Neural cell (in vitro differentiated cells): Measurements from ENCODE around the gene CSNK1A1L. TPM values are rescaled to one million over a fixed set of nuclear protein-coding genes. Genes with fewer than 3 reads are reported as not detected.

Source experiments
- H2AFZ ChIP-seq: fragments of 200-600, 300-800 bp; sonication (generic), shearing (Covaris generic); 2 replicates; pipeline ENCODE4 v1.6.0; 2014; ENCODE audit warnings: low read depth, mild to moderate bottlenecking, antibody characterized with exemption, low read length, moderate library complexity
- H3F3A ChIP-seq: fragments of 200-600 bp; shearing (Covaris generic); 2 replicates; pipeline ENCODE4 v1.6.1; 2016; ENCODE audit warnings: mild to moderate bottlenecking, moderate library complexity, mixed read lengths, antibody characterized with exemption, low read length; ENCODE audit not compliant: insufficient read depth, poor library complexity, severe bottlenecking
- H3K27ac ChIP-seq: fragments of 200-600, 300-800 bp; sonication (generic), shearing (Covaris generic); 2 replicates; pipeline ENCODE4 v1.5.1; 2014; ENCODE audit warnings: mild to moderate bottlenecking, low read length, moderate library complexity
- H3K27me3 ChIP-seq: fragments of 300-800, 200-600 bp; sonication (generic), shearing (Covaris generic); 2 replicates; pipeline ENCODE4 v1.6.0; 2014; ENCODE audit warnings: mild to moderate bottlenecking, low read depth, low read length, moderate library complexity; ENCODE audit not compliant: insufficient read depth
- H3K36me3 ChIP-seq: fragments of 300-800, 200-600 bp; sonication (generic), shearing (Covaris generic); 2 replicates; pipeline ENCODE4 v1.5.1; 2014; ENCODE audit warnings: mild to moderate bottlenecking, antibody characterized with exemption, low read length, moderate library complexity; ENCODE audit not compliant: insufficient read depth
- H3K4me2 ChIP-seq: fragments of 300-800, 200-600 bp; sonication (generic), shearing (Covaris generic); 2 replicates; pipeline ENCODE4 v1.6.0; 2014; ENCODE audit warnings: mild to moderate bottlenecking, low read length
- H3K4me3 ChIP-seq: fragments of 300-800, 200-600 bp; sonication (generic), shearing (Covaris generic); 2 replicates; pipeline ENCODE4 v1.5.1; 2014; ENCODE audit warnings: mild to moderate bottlenecking, low read length, moderate library complexity
- H3K79me2 ChIP-seq: fragments of 200-600 bp; shearing (Covaris generic); replicated peaks from 2 replicates; pipeline ENCODE4 v1.6.0; 2014; ENCODE audit warnings: mild to moderate bottlenecking, low read length, moderate library complexity; ENCODE audit not compliant: insufficient read depth
- H3K9ac ChIP-seq: fragments of 300-800, 200-600 bp; sonication (generic), shearing (Covaris generic); 2 replicates; pipeline ENCODE4 v1.6.1; 2016; ENCODE audit warnings: mild to moderate bottlenecking, low read length, mixed read lengths
- H3K9me2 ChIP-seq: fragments of 200-600 bp; shearing (Covaris generic); 2 replicates; pipeline ENCODE4 v1.6.1; 2016; ENCODE audit warnings: mild to moderate bottlenecking, low read length, mixed read lengths; ENCODE audit not compliant: insufficient read depth
- H3K9me3 ChIP-seq: fragments of 200-600, 300-800 bp; sonication (generic), shearing (Covaris generic); 2 replicates; pipeline ENCODE4 v1.6.1; 2016; ENCODE audit warnings: mild to moderate bottlenecking, mixed run types, low read length, moderate library complexity, mixed read lengths
- H4K20me1 ChIP-seq: fragments of 200-600 bp; shearing (Covaris generic); 2 replicates; pipeline ENCODE4 v1.6.1; 2016; ENCODE audit warnings: mild to moderate bottlenecking, mixed run types; ENCODE audit not compliant: insufficient read depth
- EP300 ChIP-seq: fragments of 450-650 bp; conservative IDR thresholded peaks from 2 replicates; pipeline ENCODE4 v1.6.1; 2014; ENCODE audit warnings: antibody characterized with exemption, mild to moderate bottlenecking, moderate library complexity; ENCODE audit not compliant: poor library complexity, severe bottlenecking
- EZH2 ChIP-seq: fragments of 200-600, 300-800 bp; shearing (Covaris generic), sonication (generic); IDR thresholded peaks from 2 replicates; pipeline ENCODE4 v1.6.1; 2014; ENCODE audit warnings: antibody characterized with exemption, low read length, borderline replicate concordance, mild to moderate bottlenecking; ENCODE audit not compliant: insufficient read depth, poor library complexity, severe bottlenecking
- MXI1 ChIP-seq: fragments of 450-650 bp; conservative IDR thresholded peaks from 2 replicates; pipeline ENCODE4 v1.6.1; 2014; ENCODE audit warnings: antibody characterized with exemption, mild to moderate bottlenecking; ENCODE audit not compliant: poor library complexity, severe bottlenecking
- POLR2AphosphoS5 ChIP-seq: IDR thresholded peaks from 2 replicates; pipeline ENCODE4 v1.6.1; 2012
- RAD21 ChIP-seq: fragments of 450-650 bp; conservative IDR thresholded peaks from 2 replicates; pipeline ENCODE4 v1.6.1; 2014; ENCODE audit warnings: antibody characterized with exemption, mild to moderate bottlenecking, moderate library complexity
- SMC3 ChIP-seq: fragments of 450-650 bp; conservative IDR thresholded peaks from 2 replicates; pipeline ENCODE4 v1.6.1; 2014; ENCODE audit warnings: antibody characterized with exemption, mild to moderate bottlenecking, moderate library complexity; ENCODE audit not compliant: poor library complexity
- TAF1 ChIP-seq: IDR thresholded peaks from 2 replicates; pipeline ENCODE4 v1.6.1; 2012; ENCODE audit warnings: low read depth
- polyA plus RNA-seq: library from polyadenylated mRNA; depleted of rRNA; stranded (reverse); fragments of >200 nt; gene quantifications from 2 replicates; pipeline ENCODE4 v1.2.3, GENCODE V29; 2014
- TF ChIP-seq, protein P1 (sequence below): IDR thresholded peaks from 2 replicates; pipeline ENCODE4 v1.6.1; 2012; ENCODE audit warnings: borderline replicate concordance
- TF ChIP-seq, protein P2 (sequence below): fragments of 450-650 bp; IDR thresholded peaks from 2 replicates; pipeline ENCODE4 v1.5.1; 2014; ENCODE audit warnings: antibody characterized with exemption, mild to moderate bottlenecking, moderate library complexity; ENCODE audit not compliant: poor library complexity, severe bottlenecking

CSNK1A1L gene
- polyA plus RNA-seq, 1 donor from 2014 or later: not detected

DNA sequence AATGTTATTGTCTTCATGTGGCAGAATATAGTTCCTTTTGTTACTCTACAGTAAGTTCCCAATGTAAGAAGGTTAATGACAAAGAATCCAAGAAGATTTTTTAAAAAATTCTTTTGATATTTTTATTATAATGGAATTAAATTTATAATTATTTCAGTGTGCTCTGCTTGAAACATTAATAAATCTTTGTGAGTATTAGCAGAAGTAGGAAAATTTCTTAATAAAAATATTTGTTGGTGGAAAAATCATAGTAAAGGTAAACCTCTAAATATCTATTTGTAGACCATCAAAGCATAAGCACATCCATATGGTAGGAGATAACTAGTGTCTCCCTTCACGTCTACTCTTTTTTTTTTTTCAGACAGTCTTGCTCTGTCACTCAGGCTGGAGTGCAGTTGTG is 4.3 kb downstream of the CSNK1A1L start:
- Histone ChIP-seq H3K4me2 (no peak overlapping the region), H3K79me2 (no peaks in the 10 kb centered on the region), H3K4me3 (no peak overlapping the region), H3K9me3 (no peaks in the 10 kb centered on the region), H4K20me1 (no peaks in the 10 kb centered on the region), H3K27me3 (no peaks in the 10 kb centered on the region), H3F3A (no peaks in the 10 kb centered on the region), H2AFZ (no peak overlapping the region), H3K27ac (no peak overlapping the region), H3K9me2 (no peaks in the 10 kb centered on the region), H3K36me3 (no peaks in the 10 kb centered on the region), H3K9ac (no peak overlapping the region)
- TF ChIP-seq, protein P1, sequence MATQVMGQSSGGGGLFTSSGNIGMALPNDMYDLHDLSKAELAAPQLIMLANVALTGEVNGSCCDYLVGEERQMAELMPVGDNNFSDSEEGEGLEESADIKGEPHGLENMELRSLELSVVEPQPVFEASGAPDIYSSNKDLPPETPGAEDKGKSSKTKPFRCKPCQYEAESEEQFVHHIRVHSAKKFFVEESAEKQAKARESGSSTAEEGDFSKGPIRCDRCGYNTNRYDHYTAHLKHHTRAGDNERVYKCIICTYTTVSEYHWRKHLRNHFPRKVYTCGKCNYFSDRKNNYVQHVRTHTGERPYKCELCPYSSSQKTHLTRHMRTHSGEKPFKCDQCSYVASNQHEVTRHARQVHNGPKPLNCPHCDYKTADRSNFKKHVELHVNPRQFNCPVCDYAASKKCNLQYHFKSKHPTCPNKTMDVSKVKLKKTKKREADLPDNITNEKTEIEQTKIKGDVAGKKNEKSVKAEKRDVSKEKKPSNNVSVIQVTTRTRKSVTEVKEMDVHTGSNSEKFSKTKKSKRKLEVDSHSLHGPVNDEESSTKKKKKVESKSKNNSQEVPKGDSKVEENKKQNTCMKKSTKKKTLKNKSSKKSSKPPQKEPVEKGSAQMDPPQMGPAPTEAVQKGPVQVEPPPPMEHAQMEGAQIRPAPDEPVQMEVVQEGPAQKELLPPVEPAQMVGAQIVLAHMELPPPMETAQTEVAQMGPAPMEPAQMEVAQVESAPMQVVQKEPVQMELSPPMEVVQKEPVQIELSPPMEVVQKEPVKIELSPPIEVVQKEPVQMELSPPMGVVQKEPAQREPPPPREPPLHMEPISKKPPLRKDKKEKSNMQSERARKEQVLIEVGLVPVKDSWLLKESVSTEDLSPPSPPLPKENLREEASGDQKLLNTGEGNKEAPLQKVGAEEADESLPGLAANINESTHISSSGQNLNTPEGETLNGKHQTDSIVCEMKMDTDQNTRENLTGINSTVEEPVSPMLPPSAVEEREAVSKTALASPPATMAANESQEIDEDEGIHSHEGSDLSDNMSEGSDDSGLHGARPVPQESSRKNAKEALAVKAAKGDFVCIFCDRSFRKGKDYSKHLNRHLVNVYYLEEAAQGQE: no peak
- TF ChIP-seq RAD21 (no peak), MXI1 (no peak), TAF1 (no peak), EZH2 (no peak)

DNA sequence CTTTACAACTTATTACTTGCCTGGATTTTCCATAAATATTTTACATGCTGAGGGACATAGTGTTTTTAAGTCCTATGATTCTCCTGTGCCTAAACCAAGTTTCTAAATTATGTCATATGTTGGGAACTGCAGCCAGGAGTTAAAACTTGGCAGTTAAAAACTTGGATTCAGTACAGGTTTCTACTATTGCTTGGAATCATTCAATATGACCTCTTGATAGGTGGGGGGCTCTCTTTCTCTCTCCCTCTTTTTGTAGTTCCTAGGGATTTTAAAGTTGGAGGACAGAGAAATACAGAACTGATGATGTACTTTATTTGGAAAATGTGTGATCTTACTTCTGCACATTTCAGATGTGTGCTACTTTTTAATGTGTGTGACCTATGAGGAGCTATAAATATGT is 4.7 kb downstream of the CSNK1A1L start:
- H3K9me2 ChIP-seq: no peaks in the 10 kb centered on the region
- no peaks in the 10 kb centered on the region for H3K79me2 ChIP-seq
- no peak overlapping the region for H2AFZ ChIP-seq
- H4K20me1 ChIP-seq: no peaks in the 10 kb centered on the region
- H3K9me3 ChIP-seq: no peaks in the 10 kb centered on the region
- no peak overlapping the region for H3K27ac ChIP-seq
- no peaks in the 10 kb centered on the region for H3K27me3 ChIP-seq
- no peaks in the 10 kb centered on the region for H3F3A ChIP-seq
- TF ChIP-seq EZH2 (no peak), EP300 (no peak), TAF1 (no peak), SMC3 (no peak), POLR2AphosphoS5 (no peak), MXI1 (no peak), RAD21 (no peak)
- TF ChIP-seq, protein P2, sequence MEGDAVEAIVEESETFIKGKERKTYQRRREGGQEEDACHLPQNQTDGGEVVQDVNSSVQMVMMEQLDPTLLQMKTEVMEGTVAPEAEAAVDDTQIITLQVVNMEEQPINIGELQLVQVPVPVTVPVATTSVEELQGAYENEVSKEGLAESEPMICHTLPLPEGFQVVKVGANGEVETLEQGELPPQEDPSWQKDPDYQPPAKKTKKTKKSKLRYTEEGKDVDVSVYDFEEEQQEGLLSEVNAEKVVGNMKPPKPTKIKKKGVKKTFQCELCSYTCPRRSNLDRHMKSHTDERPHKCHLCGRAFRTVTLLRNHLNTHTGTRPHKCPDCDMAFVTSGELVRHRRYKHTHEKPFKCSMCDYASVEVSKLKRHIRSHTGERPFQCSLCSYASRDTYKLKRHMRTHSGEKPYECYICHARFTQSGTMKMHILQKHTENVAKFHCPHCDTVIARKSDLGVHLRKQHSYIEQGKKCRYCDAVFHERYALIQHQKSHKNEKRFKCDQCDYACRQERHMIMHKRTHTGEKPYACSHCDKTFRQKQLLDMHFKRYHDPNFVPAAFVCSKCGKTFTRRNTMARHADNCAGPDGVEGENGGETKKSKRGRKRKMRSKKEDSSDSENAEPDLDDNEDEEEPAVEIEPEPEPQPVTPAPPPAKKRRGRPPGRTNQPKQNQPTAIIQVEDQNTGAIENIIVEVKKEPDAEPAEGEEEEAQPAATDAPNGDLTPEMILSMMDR: no peak
- TF ChIP-seq, protein P1: no peak
- H3K9ac ChIP-seq: no peak overlapping the region
- no peak overlapping the region for H3K4me2 ChIP-seq
- no peaks in the 10 kb centered on the region for H3K36me3 ChIP-seq
- H3K4me3 ChIP-seq: no peak overlapping the region
